Airway epithelial cell (primary cell): ENCODE measurements around the gene CLCN4. TPM values are rescaled to one million over a fixed set of nuclear protein-coding genes. Genes with fewer than 3 reads are reported as not detected.

Experiments
- total RNA-seq: library from RNA; depleted of rRNA; stranded (reverse); fragments of >200 nt; gene quantifications from 2 replicates; pipeline ENCODE4 v1.2.3, GENCODE V29; 2015

The CLCN4 gene
- total RNA-seq, result 1.5 and 2.4 TPM in 2 replicates

GRCh38 chrX:10156199-10157031, at the start of gene CLCN4:
TSS of gene CLCN4 (plus strand) at chrX:10156975. CDS start at chrX:10185033, 28,058 bp downstream.

Other genes starting within 250 kb of the CLCN4 start
- gene CLDN34, start 189.6 kb upstream of the CLCN4 start, total RNA-seq, result not detected in 2 replicates